Suppressor macrophage (primary cell): ENCODE results near the gene NEDD4L.
A peak's percentile ranks its signal among the peaks of the same experiment; 100 is the strongest.

Source experiments
- DNase-seq, 4 experiments: peaks; one replicate each; pipeline ENCODE4 v3.0.0-alpha.2; 2020 to 2022

The NEDD4L gene

DNA sequence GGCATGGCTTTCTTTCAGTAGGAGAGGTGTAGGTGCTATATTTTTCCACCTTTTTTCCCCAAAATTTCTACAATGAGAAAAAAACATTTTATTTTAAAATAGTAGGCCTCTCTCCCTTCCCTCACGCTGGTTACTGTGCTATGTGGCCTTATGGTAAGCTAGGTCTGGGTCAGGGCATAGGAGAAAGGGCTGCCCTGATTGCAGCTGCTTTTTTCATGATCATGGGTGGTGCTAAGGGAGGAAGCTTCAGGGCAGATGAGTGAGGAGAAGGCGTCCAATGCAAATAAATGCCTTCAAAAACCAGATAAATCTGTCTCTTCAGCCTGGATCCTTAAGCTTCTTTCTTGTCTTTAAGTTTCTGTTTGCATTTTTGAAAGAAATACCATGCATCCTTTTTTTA, 338.4 kb downstream of the NEDD4L start:
- no peak for DNase-seq

DNA sequence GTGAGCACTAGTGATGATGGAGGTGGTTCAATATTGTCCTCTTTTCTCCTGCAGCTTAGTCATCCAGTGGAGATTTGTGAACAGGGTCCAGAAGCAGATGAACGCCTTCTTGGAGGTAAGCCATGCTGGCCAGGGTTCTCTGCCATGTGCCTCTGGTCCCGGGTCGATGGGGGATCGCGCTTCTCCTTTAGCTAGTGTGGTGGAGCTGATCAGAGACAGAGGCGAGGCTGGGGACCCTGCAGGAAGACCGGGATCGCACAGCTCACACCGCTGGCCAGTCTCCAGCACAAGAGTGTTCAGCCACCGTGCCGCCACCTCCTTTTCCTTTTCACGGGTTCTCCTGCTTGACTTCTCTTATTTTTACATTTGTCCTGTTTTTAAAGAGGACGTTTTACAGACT, 341.4 kb downstream of the NEDD4L start:
- DNase-seq: no peak

DNA sequence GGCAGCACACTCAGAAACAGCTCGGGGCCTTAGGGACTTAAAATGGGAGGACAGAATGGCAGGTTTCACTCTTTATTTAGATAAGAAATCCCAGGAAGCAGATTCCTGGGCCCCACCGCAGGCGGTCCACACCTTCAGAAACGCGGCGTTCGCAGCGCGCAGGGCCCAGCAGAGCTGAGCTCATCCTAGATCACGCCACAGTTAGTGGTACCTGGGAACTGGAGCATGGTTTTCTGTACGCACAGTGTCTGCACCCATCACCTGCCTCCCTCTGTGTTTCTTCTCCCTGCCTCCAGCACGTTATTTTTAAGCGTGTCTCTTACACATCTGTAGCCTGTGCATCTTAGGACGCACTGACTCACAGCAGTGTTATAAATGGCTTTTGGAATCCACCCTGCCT, 342.8 kb downstream of the NEDD4L start:
- no peak for DNase-seq

DNA sequence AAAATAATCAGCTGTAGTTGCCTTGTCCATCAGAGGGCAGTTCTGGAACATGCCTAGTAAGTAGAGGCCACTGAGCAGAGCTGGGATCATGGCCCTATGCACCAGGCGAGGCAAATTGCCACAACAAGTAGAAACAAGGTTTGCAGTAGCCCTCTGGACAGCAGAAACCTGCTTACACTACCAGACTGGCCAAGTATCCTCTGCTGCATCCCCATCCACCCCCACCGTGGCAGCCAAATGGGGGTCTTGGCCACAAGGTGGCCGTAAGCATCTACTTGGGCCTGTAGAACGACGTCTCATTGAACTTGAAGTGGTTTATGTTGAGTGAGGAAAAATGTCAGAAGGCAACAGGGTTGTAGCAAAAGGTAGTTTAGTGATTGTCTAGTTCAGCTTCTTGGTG, 343.7 kb downstream of the NEDD4L start:
- no peak for DNase-seq

DNA sequence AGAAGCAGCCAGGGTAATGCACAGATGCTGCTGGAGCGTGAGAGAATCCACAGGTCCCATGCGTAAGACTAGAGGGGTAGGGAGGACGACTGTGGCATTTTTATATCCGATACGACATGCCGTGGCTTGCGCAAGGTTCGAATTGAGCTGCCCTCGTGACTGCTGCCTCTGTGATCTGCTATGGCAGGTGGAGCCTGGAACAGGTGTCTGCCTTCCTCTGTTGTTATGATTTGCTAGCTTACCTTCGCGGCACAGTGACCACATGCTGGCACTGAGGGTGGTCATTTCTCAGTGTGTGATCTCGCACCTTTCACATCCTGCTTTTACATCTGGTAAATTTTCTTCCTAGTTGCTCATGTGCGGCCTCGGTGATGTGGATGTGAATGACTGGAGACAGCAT, 344.7 kb downstream of the NEDD4L start:
- DNase-seq: no peak

DNA sequence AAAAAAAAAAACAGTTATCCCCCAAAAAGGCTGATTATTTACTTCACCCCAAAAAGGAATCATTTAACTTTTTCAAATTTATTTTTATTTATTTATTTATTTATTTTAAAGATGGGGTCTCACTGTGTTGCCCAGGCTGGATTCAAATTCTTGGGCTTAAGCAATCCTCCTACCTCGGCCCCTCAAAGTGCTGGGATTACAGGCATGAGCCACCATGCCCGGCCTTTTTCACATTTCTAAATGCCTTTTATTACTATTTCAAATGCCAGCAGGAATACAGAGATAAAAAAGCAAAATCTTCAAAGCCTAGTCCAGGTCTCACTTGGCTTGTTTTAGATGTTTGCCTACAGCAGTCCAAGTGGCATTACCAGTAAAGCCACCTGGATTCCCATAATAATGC, 345.7 kb downstream of the NEDD4L start:
- no peak for DNase-seq

DNA sequence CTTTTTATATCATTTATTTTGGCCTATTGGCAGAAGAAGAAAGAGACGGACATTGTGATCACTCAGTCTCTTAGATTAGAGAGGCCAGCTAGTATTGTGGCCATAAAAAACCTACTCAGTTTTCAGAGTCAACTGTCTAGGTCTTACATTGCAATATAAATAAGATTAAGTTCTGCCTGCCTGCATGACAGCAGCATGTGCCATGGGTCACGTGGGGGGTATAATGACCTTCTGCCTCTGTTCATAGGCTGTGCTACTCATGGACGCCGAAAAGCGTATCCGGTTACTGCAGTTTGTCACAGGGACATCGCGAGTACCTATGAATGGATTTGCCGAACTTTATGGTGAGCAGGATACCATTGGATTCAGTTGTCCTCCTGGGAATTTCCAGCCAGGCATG, 346.4 kb downstream of the NEDD4L start:
- DNase-seq: no peak

DNA sequence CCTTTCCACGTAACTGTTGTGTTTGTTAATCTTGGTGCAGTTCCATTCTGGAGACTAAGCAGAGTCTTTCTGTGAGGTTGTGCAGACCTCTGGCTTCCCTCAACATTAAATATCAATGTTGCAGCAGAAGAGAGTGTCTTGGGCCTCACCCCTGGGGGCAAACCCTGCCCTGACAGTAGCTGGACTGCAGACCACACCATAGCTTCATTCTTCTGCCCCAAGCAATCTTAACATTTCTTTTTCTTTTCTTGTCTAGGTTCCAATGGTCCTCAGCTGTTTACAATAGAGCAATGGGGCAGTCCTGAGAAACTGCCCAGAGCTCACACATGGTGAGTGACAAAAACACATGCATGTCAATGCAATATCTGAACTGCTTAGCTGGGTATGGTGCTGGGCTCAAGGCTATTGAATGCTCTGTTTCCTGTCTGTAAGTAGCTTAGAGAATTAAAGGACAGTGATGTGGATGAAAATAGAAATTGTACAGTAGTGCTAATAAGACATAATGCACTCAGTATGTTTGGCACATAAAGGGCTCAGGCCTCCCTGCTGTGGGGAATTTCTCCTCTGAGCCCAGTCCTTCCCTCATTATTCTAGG, 347.3 kb downstream of the NEDD4L start:
- DNase-seq: no peak

DNA sequence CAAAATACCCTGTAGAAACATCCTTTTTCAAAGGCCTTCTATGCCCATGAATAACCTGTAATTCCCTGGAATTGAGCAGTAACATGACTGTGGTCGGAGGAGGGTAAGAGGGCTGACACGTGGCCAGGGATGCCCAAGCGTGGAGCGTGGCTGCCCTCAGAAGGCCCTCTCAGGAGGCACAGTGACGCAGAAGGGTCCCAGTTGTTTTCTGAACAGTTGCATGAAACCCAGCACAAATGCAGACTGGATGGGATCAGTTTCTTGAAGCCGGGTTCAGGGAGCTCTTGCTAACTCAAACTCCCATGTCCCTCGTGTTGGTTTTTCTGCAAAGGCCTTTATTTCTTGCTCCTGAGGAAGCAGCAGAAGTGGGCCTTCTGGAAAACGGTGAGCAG, 347.9 kb downstream of the NEDD4L start:
- peak in 1 of 4 experiments; percentile 2 for DNase-seq

DNA sequence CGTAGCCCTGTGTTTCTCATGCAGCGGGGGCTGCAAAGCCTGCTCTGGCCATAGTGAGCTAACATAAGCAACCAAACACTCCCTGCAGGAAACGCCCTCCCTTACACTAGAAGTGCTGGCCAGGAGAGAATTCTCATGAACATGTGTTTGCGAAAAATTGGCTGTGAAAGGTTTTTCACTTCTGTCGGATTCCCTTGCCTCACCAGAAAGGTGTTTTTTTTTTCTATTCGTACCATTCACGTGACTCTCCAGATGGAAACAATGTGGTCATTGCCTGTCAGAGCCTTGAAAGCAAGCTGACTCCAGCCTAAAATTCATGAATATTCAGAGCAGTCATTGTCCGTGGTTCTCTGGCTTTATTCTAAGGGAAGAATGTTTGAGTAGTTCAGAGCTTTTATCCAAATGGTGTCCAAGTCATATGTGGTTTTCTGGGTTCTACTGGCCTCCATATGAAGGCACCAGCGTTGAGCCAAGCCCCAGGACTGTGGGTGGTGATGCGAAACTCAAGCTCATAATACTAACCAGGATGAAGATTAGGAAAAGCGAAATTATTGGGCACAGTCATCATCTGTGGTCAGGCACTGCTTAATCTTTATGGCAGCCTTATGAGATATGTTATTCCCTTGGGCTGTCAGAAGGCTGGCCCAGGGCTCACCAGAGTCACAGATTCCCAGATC, 348.4 kb downstream of the NEDD4L start:
- DNase-seq: no peak

DNA sequence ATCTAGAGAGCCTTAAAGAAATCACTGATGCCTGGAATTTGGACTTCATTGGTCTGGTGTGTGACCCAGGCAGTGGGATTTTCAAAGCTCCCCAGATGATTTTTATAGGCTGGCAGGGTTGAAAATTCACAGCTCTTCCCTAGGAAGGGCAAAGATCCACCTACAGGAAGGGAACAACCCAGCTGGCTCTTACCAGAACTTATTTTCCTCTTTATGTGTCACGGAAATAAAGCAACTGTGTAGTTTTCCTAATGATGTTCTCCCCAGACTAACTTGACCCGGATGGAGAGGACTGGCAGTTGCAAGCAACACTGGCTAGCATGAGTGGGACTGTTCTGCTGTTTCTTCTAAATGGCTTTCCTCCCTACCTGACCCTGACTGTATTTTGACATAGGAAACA, 349.3 kb downstream of the NEDD4L start:
- DNase-seq: no peak

DNA sequence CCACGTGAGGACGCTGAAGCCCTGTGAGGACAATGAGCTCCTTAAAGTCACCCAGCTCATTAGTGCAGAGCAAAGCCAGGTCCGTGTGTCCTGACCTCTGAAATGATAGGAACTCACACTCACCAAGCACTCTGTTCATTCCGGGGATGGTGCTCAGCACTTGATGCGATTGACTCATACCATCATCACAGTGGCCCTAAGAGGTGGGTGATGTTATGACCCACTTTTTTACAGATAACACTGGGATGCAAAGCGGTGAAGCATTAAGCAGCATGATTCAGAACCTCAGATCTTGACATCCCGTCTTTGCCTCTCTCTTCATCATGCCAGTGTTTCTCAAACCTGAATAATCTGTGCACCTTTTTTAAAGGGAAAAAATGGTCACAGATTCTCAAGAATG, 350.0 kb downstream of the NEDD4L start:
- DNase-seq: no peak

DNA sequence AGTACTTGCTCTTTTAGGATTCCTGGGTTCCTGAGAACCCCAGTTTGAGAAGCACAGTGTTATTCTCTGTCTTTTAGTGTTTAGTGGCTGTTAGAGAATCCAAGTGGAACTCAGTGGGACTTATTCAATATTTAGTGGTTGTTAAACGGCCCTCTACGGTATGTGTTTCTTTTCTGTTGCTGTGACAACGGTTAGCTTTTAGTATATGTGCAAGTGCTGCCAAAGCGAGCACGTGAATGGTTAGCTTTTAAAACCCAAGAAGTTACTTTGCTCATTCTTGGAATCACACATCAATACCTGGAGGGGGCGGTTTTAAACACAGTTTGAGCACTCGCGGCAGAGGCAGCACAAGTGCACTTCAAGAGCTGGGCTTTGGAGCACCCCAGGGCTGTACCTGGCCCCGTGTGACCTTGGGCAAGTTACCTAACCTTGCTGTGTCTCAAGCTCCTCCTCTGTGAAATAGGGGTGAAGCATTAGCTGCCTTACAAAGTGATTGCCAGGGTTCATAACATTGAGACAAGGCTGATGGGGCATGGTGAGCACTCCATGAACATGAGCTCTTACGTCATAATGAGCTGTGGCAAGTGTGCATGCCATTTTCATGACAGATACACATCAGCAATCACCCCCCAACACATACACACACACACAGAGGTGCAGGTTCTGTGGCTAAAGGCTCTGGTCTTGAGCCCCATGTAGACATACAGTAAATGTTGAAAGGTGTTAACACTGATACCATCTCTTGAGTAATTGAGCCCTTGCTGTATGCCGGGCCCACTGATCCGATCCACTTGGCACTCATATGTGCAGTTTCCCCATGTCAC, 350.8 kb downstream of the NEDD4L start:
- no peak for DNase-seq

DNA sequence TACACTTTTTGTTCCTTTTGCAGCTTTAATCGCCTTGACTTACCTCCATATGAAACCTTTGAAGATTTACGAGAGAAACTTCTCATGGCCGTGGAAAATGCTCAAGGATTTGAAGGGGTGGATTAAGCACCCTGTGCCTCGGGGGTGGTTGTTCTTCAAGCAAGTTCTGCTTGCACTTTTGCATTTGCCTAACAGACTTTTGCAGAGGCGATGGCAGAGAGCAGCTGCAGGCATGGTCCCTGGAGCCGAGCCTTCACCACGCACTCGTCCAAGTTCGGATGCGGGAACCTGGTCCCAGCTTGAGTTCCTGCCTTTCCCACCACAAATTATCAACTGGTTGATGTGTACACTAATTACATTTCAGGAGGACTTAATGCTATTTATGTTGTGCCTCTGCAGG, 352.1 kb downstream of the NEDD4L start:
- no peak for DNase-seq

DNA sequence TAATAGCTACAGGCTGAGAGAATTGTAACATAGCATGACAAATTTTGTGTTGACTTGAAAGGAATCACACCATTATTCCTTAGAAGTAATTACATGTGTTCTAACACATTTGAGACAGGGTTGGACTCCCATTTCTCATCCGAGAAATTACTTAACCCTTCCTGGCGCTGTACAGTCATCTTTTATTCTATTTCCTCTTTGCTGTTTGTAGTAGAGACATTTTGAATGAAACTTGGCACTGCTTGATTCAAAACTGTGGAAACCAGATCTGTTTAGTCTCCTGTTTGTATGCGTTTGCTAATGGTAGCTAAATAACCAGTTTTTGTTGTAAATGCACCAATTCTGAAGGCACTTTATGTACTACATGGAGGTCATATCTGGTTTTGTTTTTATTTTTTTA, 352.9 kb downstream of the NEDD4L start:
- peak in 2 of 4 experiments; percentile 3 to 5 for DNase-seq

DNA sequence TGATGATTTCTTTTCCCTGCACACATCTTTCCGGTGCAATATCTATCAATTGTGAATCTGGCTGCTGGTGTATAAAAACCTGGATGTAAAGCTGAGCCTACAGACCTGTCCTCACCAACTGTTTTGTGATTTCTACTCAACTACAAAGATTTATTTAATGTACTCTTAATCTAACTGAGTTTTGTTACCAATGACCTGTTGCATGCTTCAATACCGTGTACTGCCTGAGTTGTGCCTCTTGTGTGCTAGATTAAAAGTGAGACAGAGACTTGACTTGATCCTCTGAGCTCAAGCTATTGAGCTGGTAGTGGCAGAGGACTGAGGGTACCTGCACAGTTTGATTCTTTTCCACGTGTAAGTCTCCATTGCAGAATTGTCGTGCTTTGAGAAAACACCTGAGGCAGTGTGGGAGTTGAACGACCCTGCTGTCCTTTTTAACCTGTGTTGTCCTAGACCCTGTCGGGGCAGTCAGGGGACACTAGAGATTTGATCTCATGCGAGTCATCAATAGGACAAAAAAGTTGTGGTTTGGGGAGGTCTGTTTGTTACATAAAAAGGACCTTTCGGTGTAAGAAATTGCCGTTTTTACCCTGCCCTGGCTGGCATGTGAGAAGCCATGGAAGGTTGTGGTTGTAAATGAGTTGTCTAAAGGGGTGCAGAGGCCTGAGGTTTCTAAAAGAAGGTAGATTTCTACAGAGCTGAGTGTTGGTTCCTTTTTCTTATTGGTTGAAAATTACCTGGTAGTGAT, 353.5 kb downstream of the NEDD4L start:
- DNase-seq: no peak

DNA sequence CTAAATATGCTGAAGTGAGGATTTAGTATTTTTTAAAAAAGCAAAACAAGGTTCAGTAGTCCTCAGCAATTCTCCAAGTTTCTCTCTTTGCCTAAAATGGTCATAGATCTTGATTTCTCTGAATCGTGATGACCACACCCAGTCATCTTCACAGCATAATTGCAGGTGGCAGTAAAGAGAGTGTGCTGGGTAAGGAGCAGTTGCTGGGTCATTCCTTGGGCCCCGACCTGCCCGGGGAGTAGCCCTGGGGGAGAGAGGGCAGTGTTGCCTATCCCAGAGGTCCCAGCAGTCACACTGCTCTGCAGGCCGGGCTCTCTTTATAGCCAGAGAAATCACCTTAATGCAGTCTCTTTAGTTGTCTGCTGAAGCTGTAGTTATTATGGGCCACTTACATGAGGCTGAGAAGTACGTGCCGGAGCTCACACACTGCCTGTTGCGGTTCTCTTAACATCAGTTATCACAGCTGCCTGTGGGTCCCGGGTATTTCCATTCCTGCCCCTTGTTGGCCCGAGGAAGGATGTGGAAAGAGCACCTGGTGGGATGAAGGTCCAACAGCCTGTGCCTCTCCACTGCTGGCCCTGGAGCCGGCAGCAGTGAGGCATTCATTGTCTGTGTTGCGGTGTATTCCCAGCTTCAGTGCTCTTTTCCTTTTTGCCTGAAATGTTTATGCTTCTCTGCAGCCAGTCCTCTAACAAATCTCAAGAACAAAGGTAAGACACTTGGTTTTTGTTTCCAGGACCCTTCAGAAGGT, 354.8 kb downstream of the NEDD4L start:
- no peak for DNase-seq

DNA sequence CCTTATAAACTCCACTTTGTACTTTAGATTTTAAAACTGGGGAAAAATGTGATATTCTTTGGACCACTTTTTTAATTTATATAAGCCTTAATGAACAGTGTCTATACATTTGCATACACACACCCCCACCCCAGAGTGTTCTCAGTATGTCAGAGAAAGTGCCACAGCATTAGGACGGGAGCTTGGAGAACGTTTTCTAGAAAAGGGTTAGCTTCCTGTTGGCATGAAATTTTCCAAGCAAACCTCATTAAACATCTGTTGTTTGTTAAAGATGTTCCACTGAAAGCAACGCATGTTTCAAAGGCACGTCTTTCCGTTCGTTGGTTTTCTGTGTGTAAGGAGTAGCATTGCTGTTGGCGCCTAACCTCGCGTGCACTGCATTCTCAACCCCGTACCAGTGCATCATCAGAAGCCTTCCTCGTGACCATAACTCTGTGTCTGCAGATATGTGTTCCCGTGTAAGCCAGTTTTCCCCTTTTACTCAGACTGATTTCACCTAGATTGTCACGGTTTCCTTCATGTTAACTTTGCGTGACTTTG, 356.4 kb downstream of the NEDD4L start:
- DNase-seq: no peak

DNA sequence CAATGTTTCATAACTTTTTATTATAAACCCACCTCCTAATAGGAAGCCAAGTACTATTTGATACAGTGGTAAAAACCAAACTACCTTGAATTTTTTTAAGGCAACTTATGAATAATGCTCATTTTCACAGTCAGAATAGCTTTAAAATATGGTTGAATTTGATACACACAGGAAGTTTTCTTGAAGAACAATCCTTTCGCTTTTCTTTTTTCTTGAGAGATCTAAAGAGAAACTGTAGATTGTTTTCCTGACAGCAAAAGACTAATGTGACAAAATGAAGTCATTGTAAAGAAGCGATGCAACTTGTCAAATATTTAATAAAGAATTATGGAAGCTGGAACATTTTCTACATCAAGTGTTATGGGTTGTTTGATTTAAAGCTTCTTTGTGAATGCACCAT, 357.2 kb downstream of the NEDD4L start:
- DNase-seq: no peak

DNA sequence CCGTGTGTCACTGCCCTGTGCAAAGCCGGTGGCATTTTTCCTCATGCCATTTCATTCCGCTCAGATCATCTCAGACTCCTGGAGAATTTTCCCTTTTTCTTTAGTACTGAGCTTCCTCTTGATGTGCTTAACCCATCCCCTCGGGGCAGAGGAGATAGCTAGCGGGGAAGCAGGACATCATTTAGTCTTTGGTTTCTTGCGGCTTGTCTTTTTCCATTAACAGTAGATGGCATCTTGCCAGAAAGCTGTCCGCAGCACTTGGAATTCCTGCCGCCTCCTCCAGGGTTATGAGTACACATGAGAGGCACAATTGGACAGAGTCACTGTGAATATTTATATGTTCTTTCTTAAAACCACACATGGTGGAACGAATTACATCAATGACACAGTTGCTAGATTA, 358.2 kb downstream of the NEDD4L start:
- DNase-seq: no peak

DNA sequence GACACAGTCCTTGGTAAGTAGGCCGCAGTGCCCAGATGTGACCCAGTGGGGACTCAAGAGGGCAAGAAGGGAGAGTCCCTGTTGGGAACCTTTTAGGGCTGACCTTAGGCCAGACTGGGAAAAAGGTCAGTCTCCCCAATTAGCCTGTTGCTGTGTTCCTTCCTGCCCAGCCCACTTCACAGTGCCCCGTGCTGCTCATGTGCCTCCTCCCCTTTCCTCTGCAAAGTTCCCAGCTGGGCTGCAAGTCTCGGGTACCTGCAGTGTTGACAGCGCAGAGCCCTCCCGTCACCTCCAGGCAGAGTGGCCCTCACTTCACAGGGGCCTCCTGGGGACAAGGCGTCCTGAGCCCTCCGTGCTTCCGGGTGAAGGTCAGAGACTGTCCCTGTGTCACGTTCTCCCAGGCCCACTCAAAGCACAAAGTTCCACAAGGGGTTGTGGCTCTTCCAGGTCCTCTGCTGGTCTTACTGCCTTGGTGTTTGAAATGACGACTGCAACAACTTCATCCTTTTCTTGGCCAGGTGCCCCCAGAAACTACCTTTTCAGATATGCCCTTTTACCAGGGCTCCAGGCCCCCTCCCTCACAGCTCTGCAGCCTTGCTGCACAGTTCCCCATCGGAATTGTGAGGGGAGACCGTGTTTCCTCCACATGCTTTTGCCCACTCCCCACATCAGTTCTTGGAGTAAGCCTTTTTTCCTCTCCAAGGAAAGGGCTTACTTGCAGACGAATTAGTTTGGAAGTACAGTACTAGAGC, 359.1 kb downstream of the NEDD4L start:
- peak in 3 of 4 experiments; percentile 9 to 27 (median 26) for DNase-seq
